Ovary (tissue), 3 donors: ENCODE data around the gene WHRN.

Experiments used
- CTCF ChIP-seq, 3 donors: fragments of 450-650 bp in 2 of 3; fragments of 200-600 bp in 1 of 3; IDR thresholded peaks; one replicate each; pipeline versions ENCODE4 v1.5.1 to v1.8.0; 2016 to 2022; ENCODE audit warnings: antibody characterized with exemption in 3 of 3, mild to moderate bottlenecking in 1 of 3
- POLR2A ChIP-seq: fragments of 450-650 bp; IDR thresholded peaks from one replicate; pipeline ENCODE4 v1.6.1; 2017; ENCODE audit warnings: antibody characterized with exemption, mild to moderate bottlenecking, moderate library complexity
- donor health status: DM: no; HTN: no; CAD: no.

- TF ChIP-seq CTCF (IDR thresholded peaks at IDR 0.05) (no peak), POLR2A (no peak)
Observed at GRCh38 chr9:114431003-114431402, 74.3 kb downstream of the WHRN start.
